AG09319 (cell line): ENCODE data around the gene TMBIM1.

ENCODE experiments used
- DNase-seq: peaks from one replicate; pipeline ENCODE4 v3.0.0-alpha.2; 2010; ENCODE audit warnings: low read depth; ENCODE audit errors: extremely low read depth
- TF ChIP-seq, protein P1 (sequence below): IDR thresholded peaks from 2 replicates; pipeline ENCODE4 v1.5.1; 2011; ENCODE audit warnings: low read depth, mild to moderate bottlenecking, inconsistent platforms, low read length, moderate library complexity

Gene TMBIM1

DNA sequence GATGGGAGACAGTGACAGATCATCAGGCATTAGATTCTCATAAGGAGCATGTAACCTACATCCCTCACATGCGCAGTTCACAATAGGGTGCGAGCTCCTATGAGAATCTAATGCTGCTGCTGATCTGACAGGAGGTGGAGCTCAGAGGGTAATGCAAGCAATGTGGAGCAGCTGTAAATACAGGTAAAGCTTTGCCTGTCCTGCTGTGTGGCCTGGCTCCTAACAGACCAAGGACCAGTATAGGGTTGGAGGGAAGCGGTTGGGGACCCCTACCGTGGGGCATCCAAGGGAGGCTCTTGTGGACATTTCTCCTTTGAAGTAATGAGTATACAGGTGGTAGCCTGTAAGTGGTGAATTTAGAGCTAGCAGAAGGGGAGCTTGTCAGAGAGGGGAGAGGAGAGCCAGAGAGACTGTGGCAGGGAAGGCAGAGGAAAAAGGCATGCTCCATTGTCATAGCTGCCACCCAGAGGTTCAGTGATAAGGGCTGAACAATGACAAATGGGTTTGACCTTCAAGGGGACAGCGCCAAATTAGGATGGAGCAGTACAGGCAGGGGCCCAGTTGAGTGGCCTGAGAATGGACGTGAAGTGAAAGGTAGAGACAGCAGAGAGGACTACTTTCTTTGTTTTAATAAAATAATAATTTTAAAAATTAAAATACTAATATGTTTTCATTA lies 15.2 kb upstream of the TMBIM1 start:
- TF ChIP-seq, protein P1, sequence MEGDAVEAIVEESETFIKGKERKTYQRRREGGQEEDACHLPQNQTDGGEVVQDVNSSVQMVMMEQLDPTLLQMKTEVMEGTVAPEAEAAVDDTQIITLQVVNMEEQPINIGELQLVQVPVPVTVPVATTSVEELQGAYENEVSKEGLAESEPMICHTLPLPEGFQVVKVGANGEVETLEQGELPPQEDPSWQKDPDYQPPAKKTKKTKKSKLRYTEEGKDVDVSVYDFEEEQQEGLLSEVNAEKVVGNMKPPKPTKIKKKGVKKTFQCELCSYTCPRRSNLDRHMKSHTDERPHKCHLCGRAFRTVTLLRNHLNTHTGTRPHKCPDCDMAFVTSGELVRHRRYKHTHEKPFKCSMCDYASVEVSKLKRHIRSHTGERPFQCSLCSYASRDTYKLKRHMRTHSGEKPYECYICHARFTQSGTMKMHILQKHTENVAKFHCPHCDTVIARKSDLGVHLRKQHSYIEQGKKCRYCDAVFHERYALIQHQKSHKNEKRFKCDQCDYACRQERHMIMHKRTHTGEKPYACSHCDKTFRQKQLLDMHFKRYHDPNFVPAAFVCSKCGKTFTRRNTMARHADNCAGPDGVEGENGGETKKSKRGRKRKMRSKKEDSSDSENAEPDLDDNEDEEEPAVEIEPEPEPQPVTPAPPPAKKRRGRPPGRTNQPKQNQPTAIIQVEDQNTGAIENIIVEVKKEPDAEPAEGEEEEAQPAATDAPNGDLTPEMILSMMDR = no peak

DNA sequence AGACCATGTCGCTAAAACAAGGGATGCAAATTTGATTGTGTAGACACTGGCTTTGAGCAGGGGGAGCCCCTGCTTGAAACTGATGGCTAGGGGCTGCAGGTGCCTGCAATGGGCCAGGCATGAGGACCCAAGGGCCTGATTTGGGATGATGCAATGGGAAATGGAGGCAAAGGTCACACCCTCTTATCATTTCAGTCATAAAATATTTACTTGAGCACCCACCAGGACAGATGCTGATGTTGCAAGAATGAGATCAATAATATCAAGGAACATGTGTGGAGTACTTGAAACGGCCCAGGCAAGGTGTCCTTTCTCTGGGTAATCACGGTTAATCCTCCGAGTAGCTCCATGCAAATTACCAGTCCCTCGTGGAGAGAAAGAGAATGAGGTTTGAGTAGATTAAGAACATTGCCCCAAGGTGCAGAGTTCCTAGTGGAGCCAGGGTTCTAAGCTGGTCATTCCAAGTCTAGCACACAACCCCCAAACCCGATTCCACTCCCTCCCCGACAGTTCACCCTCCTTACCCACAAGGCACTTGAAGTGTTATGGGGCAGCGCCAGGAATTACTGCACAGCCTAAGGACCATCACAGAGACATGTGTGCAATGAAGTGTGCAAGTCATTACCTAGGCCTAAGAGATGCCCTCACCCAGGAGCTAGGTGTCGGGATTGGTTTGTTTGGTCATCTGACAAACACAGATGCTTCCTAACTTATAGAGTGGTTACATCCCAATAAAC lies 14.0 kb upstream of the TMBIM1 start:
- TF ChIP-seq, protein P1 = no peak
- DNase-seq = no peak

More for the DNA sequence above, 15.2 kb upstream of the TMBIM1 start:
- no peak for DNase-seq

DNA sequence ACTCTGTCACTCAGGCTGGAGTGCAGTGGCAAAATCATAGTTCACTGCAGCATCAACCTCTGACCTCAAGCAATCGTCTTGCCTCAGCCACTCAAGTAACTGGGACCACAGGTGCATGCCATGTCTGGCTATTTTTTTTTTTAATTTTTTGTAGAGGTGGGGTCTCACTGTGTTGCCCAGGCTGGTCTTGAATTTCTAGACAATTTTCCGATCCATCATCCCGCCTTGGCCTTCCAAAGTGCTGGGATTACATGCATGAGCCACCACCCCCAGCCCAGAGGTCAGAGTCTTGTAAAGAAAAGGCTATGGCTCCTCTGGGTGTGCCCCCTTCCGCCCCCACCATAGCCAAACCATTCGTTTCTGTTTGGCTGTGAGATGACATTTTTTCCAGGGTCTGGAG lies 13.1 kb upstream of the TMBIM1 start:
- TF ChIP-seq, protein P1 = no peak

DNA sequence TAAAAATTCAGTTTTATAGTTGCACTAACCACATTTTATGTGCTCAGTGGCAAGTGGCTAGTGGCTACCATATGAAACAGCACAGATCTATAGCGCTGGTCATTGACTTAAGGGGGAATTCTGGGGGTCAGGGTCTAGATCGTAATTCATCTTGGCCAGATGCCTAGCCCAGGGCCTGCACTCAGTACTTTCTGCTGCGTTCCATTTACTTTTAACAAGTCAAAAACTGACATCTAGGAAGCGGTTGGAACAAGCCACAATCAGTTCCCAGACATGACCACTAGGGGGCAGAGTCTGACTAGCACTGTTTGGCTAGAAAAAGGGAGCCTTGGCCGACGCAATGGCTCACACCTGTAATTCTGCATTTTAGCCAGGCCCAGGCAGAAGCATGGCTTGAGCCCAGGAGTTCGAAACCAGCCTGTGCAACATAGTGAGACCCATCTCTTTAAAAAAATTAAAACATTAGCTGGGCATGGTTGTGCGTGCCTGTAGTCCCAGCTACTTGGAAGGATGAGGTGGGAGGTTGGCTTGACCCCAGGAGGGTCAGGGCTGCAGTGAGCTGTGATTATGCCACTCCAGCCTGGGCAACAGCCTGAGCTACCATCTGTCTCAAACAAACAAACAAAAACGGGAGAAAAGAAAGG lies 9.0 kb upstream of the TMBIM1 start:
- TF ChIP-seq, protein P1 = peak; percentile 92
- DNase-seq = peak; percentile 54

More for the DNA sequence above, 13.1 kb upstream of the TMBIM1 start:
- DNase-seq = no peak

DNA sequence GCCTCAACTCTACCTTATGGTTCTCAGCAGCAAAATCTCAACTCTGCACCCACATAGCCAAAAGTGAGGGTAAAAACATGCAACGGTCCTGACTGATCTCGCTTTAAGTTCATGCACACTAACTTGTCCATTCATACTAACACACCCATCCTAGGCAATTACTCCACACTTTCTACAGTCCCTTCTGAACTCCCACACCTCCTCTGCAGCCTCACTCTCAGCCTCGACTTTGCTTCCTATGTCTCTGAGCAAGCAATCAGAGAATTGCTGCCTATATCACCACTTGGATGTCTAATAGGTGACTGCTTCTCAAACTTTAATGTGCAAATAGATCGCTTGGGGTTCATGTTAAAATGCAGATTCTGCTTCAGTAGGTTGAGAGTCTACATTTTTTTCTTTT lies 7.8 kb upstream of the TMBIM1 start:
- no peak for DNase-seq
- TF ChIP-seq, protein P1 = no peak

DNA sequence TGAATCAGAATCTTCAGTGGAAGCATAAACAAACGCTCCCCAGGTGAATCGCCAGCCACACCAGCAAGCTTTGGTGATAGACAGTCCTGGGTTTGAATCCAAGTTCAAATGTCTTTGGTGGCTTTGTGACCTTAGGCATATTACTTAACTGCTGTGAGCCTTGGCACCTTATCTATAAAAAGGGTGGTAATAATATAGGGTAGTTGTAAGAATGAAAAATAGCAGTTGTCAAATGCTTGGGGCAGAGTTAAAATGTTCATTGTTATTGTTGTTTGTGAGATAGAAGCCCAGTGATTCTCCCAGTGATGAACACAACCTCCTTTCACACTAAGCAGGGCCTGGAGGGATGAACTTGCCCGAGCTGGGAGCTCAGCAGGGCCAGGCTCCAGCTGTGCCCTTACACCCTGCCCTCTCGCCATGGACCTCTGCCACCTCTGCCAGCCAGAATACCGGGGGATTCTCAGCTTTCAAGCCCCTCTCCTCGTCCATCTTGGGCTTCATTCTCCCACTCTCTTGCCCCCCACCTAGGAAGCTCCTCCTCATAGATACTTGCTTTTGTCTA lies 6.1 kb upstream of the TMBIM1 start:
- TF ChIP-seq, protein P1 = no peak
- DNase-seq = no peak
